GM23248 (cell line): ENCODE measurements around the gene IMP3. TPM values are rescaled to one million over a fixed set of nuclear protein-coding genes. Genes with fewer than 3 reads are reported as not detected.
A peak's percentile ranks its signal among the peaks of the same experiment; 100 is the strongest.
"Not testable (repeated sequence)": the region's sequence is repeated elsewhere in the genome, so short reads cannot be mapped to it uniquely, and the experiment has no call there.

Source experiments
- DNase-seq: peaks from one replicate; pipeline ENCODE4 v3.0.0-alpha.2; 2015
- H2AFZ ChIP-seq: fragments of 200-600 bp; sonication (generic); 2 replicates; pipeline ENCODE4 v1.6.1; 2016; ENCODE audit warnings: antibody characterized with exemption
- H3F3A ChIP-seq: fragments of 200-600 bp; sonication (generic); 2 replicates; pipeline ENCODE4 v1.6.1; 2016; ENCODE audit warnings: mild to moderate bottlenecking, antibody characterized with exemption, mixed run types; ENCODE audit not compliant: insufficient read depth
- H3K27ac ChIP-seq: fragments of 200-600 bp; sonication (generic); 2 replicates; pipeline ENCODE4 v1.5.1; 2016; ENCODE audit warnings: mild to moderate bottlenecking
- H3K27me3 ChIP-seq: fragments of 200-600 bp; sonication (generic); replicated peaks from 2 replicates; pipeline ENCODE4 v1.6.1; 2016; ENCODE audit warnings: mild to moderate bottlenecking; ENCODE audit not compliant: insufficient read depth
- H3K36me3 ChIP-seq: fragments of 200-600 bp; sonication (generic); 2 replicates; pipeline ENCODE4 v1.6.1; 2016; ENCODE audit warnings: low read depth, mild to moderate bottlenecking
- H3K4me1 ChIP-seq: fragments of 200-600 bp; sonication (generic); 2 replicates; pipeline ENCODE4 v1.6.1; 2016; ENCODE audit warnings: mild to moderate bottlenecking; ENCODE audit not compliant: insufficient read depth
- H3K4me2 ChIP-seq: fragments of 200-600 bp; sonication (generic); one replicate; pipeline ENCODE4 v1.6.1; 2016; ENCODE audit warnings: mild to moderate bottlenecking; ENCODE audit not compliant: unreplicated experiment
- H3K4me3 ChIP-seq: fragments of 200-600 bp; sonication (generic); 2 replicates; pipeline ENCODE4 v1.5.1; 2016; ENCODE audit warnings: mild to moderate bottlenecking
- H3K79me2 ChIP-seq: fragments of 200-600 bp; sonication (generic); 2 replicates; pipeline ENCODE4 v1.6.1; 2016; ENCODE audit warnings: mild to moderate bottlenecking; ENCODE audit not compliant: insufficient read depth
- H3K9ac ChIP-seq: fragments of 200-600 bp; sonication (generic); 2 replicates; pipeline ENCODE4 v1.6.1; 2016; ENCODE audit warnings: mild to moderate bottlenecking
- H3K9me2 ChIP-seq: fragments of 200-600 bp; sonication (generic); 2 replicates; pipeline ENCODE4 v1.6.1; 2016; ENCODE audit warnings: mixed run types, mild to moderate bottlenecking, moderate library complexity; ENCODE audit not compliant: insufficient read depth
- H3K9me3 ChIP-seq: fragments of 200-600 bp; sonication (generic); one replicate; pipeline ENCODE4 v1.6.1; 2017; ENCODE audit warnings: low read depth
- H4K20me1 ChIP-seq: fragments of 200-600 bp; sonication (generic); 2 replicates; pipeline ENCODE4 v1.6.0; 2016; ENCODE audit not compliant: insufficient read depth
- EZH2 ChIP-seq: fragments of 200-600 bp; sonication (generic); IDR thresholded peaks from 2 replicates; pipeline ENCODE4 v1.6.1; 2018; ENCODE audit warnings: antibody characterized with exemption, mild to moderate bottlenecking; ENCODE audit not compliant: insufficient read depth, poor library complexity, severe bottlenecking
- EZH2phosphoT487 ChIP-seq: fragments of 200-600 bp; sonication (generic); IDR thresholded peaks from 2 replicates; pipeline ENCODE4 v1.6.1; 2018; ENCODE audit warnings: antibody characterized with exemption, moderate library complexity, mild to moderate bottlenecking, low read depth; ENCODE audit not compliant: insufficient read depth
- WGBS, 2 experiments: methylation state at CpG; one replicate each; pipeline ENCODE4 v1.1.6; 2015 to 2017; ENCODE audit warnings: low lambda C conversion rate in 2 of 2, low coverage in 1 of 2; ENCODE audit errors: missing lambda C conversion rate in 2 of 2; 5-methylcytosine and 5-hydroxymethylcytosine counted together
- in situ Hi-C: fragments of 300-500 bp; cut with MboI; formaldehyde crosslinking; loops from 2 replicates; pipeline ENCODE4 v1.15.0; 2020
- polyA plus RNA-seq: library from polyadenylated mRNA; unstranded; fragments of >200 nt; fragmentation: Nextera tagmentation; extraction: Ambion mirVana; gene quantifications from 2 replicates; pipeline ENCODE4 v1.2.1, GENCODE V29; 2016
- total RNA-seq: library from RNA; depleted of rRNA; stranded (reverse); fragments of >200 nt; shearing (Covaris generic); gene quantifications from 2 replicates; pipeline ENCODE4 v1.2.3, GENCODE V29; 2014

The IMP3 gene
- total and polyA plus RNA-seq, 2 experiments from 2014 or later, result 105 to 138 TPM

DNA sequence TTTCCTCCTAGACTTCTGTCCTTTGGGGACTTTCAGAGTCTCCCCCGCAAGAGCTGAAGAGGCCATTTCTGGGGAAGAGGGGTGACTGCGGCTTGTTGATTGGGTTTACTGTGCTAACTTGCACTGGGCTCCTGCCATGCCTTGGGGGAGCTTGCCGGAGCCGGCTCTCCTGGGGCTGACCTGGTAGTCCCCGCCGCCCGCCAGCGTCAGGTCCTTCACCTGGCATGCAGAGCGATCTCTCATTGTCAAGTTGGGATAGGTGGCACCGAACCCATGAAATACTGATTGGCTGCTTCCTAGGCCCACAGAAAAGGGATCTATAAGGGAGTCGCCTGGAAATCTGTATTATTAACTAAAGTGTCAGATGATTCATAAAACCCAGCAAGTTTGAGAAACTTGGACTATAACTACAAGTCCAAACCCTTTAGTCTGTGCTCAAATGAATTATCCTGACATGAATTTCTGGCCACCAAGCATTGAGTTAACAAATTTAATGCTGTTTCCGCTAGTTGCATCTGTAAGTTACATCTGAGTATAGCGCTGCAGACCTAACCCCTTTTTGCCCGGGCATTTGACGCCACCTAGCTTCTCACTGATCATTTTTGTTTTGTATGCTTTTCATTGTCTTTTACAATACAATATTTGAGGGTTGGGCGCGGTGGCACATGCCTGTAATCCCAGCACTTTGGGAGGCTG lies 607 bp upstream of the IMP3 start:
- peaks cover 17% of the 10 kb centered on the region for H3K4me1 ChIP-seq
- no peaks in the 10 kb centered on the region for H4K20me1 ChIP-seq
- in situ Hi-C loops, result no loop called here
- WGBS, 2 experiments, result 1 to 3% methylated on average over 17 of the region's 17 CpGs
- H3K9me2 ChIP-seq, result no peaks in the 10 kb centered on the region
- no peaks in the 10 kb centered on the region for H3K27me3 ChIP-seq
- no peaks in the 10 kb centered on the region for H3K9me3 ChIP-seq
- DNase-seq, result peak; percentile 69
- peak overlapping the region; percentile 89 for H3K27ac ChIP-seq
- H3K4me2 ChIP-seq, result peak overlapping the region; percentile 98
- peaks cover 24% of the 10 kb centered on the region for H3F3A ChIP-seq
- H2AFZ ChIP-seq, result peak overlapping the region; percentile 77
- TF ChIP-seq EZH2phosphoT487 (no peak), EZH2 (no peak)
- peaks cover 49% of the 10 kb centered on the region for H3K79me2 ChIP-seq
- H3K36me3 ChIP-seq, result no peaks in the 10 kb centered on the region
- H3K4me3 ChIP-seq, result peak overlapping the region; percentile 80
- peak overlapping the region; percentile 89 for H3K9ac ChIP-seq

DNA sequence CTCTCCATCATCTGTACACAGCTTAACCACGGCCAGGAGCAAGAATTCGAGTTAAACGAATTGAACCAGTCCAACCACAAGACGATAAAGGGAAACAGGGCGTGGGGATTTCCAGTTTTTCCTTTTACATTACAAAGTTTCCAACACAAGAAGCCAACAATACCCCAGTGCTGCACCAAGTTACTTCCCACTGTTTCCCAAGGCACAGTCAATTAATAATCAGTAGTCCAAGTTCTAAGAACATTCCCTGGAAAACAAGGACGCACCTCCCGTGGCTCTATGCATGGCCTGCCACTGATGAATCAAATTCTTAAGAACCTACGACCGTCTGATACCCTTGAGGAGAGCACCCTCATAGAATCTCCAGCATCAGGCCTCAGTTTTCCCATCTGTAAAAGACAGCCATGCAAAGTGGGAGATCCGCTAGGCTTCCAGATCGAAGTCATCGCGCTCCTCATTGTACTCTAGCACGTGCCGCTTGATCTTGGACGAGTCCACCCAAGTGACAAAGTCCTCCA lies 774 bp downstream of the IMP3 start:
- Histone ChIP-seq H3K4me1 (peaks cover 17% of the 10 kb centered on the region), H3K9me2 (no peaks in the 10 kb centered on the region), H2AFZ (peak overlapping the region; percentile 77), H3K9me3 (no peaks in the 10 kb centered on the region), H3K79me2 (peaks cover 46% of the 10 kb centered on the region), H3K36me3 (no peaks in the 10 kb centered on the region), H3F3A (peaks cover 24% of the 10 kb centered on the region), H3K4me2 (peak overlapping the region; percentile 98), H4K20me1 (no peaks in the 10 kb centered on the region), H3K27me3 (no peaks in the 10 kb centered on the region), H3K4me3 (peak overlapping the region; percentile 80), H3K27ac (peak overlapping the region; percentile 89), H3K9ac (peak overlapping the region; percentile 89)
- TF ChIP-seq EZH2 (no peak), EZH2phosphoT487 (no peak)
- DNase-seq, result peak; percentile 51
- in situ Hi-C loops, result no loop called here
- WGBS, 2 experiments, result 0 to 2% methylated on average over 16 of the region's 16 CpGs

DNA sequence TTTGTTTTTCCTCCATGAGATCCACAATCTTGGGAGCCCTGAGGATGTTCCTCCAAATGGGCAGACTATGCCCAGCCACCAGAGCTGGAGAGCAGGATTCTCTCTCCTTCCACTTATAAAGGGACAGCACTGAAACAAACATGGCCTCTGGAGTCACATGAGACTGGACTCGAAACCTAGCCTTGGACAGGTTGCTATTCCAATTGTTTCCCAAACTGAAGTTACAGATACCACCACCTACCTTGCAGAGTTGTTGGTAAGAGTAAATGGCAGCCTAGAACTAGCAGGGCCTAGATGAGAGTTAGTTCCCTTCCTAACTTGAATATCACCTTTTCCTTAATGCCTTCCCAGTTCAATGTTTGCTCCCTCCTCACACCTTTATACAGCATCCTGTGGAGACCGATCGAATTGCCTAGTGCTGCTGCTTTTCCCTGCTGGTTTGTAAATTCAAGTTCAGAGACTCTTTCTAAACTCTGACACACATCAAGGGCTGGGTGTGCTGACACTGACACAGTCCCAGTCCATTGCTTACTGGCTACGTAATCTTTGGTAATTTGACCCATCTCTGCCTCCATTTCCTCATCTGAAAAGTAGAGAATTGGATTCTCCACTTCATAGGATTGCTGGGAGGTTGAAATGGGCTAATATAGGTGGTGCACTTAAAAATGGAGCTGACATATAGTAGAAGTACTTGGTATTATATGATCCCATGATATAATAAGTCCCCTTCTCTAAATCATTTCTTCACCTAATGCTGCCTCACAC lies 2.6 kb downstream of the IMP3 start:
- Histone ChIP-seq H3K27ac (peak overlapping the region; percentile 89), H3K27me3 (no peaks in the 10 kb centered on the region), H3K79me2 (peaks cover 46% of the 10 kb centered on the region), H3K4me2 (peak overlapping the region; percentile 98), H2AFZ (no peak overlapping the region), H3K4me1 (peaks cover 17% of the 10 kb centered on the region), H3F3A (peaks cover 24% of the 10 kb centered on the region), H4K20me1 (no peaks in the 10 kb centered on the region), H3K9ac (peak overlapping the region; percentile 89), H3K36me3 (no peaks in the 10 kb centered on the region), H3K4me3 (peak overlapping the region; percentile 80), H3K9me2 (no peaks in the 10 kb centered on the region), H3K9me3 (no peaks in the 10 kb centered on the region)
- TF ChIP-seq EZH2phosphoT487, result no peak
- no peak for TF ChIP-seq EZH2
- WGBS, 2 experiments, result 73 to 79% methylated on average over 4 of the region's 4 CpGs
- in situ Hi-C loops, result no loop called here
- no peak for DNase-seq

DNA sequence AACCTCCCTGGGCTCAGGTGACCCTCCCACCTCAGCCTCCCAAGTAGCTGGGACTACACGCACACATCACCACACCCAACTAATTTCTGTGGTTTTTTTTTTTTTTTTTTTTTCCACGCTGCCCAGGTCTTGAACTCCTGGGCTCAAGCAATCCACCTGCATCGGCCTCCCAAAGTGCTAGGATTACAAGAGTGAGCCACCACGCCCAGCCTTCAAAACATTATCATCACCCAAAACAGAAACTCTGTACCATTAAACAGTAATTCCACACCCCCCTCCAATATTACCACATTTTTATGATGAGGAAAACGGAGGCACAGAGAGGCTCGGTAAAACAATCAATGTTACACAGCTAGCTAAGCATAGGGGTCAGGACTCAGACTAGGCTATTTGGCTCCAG lies 4.0 kb downstream of the IMP3 start:
- Histone ChIP-seq H4K20me1 (no peaks in the 10 kb centered on the region), H3K27ac (no peak overlapping the region), H3K4me2 (no peak overlapping the region), H2AFZ (no peak overlapping the region), H3K9ac (no peak overlapping the region), H3K27me3 (no peaks in the 10 kb centered on the region), H3K36me3 (no peaks in the 10 kb centered on the region), H3K9me2 (no peaks in the 10 kb centered on the region), H3K4me3 (no peak overlapping the region), H3K79me2 (peaks cover 40% of the 10 kb centered on the region), H3K4me1 (peaks cover 16% of the 10 kb centered on the region), H3K9me3 (no peaks in the 10 kb centered on the region), H3F3A (peaks cover 22% of the 10 kb centered on the region)
- WGBS, 2 experiments, result 87 to 90% methylated on average over 6 of the region's 6 CpGs
- TF ChIP-seq EZH2, result no peak
- TF ChIP-seq EZH2phosphoT487, result no peak
- in situ Hi-C loops, result no loop called here
- no peak for DNase-seq

DNA sequence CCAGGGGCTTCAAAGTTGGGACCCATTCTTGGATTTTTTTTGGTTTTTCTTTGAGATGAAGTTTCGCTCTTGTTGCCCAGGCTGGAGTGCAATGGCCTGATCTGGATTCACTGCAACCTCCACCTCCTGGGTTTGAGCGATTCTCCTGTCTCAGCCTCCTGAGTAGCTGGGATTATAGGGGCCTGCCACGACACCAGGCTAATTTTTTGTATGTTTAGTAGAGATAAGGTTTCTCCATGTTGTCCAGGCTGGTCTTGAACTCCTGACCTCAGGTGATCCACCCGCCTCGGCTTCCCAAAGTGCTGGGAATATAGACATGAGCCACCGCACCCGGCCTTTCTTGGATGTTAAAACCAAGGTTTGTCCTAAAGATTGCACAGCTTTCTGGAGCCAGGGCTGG lies 6.1 kb downstream of the IMP3 start:
- WGBS, 2 experiments, result 72% methylated on average over 7 of the region's 7 CpGs
- H3K9me3 ChIP-seq, H3F3A ChIP-seq, H3K9me2 ChIP-seq, H3K27me3 ChIP-seq, H3K9ac ChIP-seq, H3K36me3 ChIP-seq, DNase-seq, H3K4me3 ChIP-seq, H3K27ac ChIP-seq, in situ Hi-C loops, H4K20me1 ChIP-seq, H2AFZ ChIP-seq, H3K4me2 ChIP-seq: not testable (repeated sequence)
- H3K79me2 ChIP-seq, result peaks cover 32% of the 10 kb centered on the region
- H3K4me1 ChIP-seq, result peaks cover 11% of the 10 kb centered on the region
